Thymus (tissue), 14 donors: ENCODE results near the gene C10orf71. TPM values are rescaled to one million over a fixed set of nuclear protein-coding genes. Genes with fewer than 3 reads are reported as not detected.

Experiments
- DNase-seq, 9 donors: peaks; one replicate each; pipeline ENCODE4 v3.0.0-alpha.2; 2013; ENCODE audit warnings: low spot score in 9 of 9, low read depth in 6 of 9, missing footprints in 1 of 9
- H3K27ac ChIP-seq, 2 donors: one replicate each; pipeline ENCODE4 v1.5.1; 2013; ENCODE audit warnings: control low read depth in 1 of 2, low read depth in 1 of 2, low read length in 1 of 2, mild to moderate bottlenecking in 1 of 2, moderate library complexity in 1 of 2
- H3K27me3 ChIP-seq, 2 donors: one replicate each; pipeline ENCODE4 v1.5.1; 2013; ENCODE audit warnings: low read length in 1 of 2; ENCODE audit not compliant: control insufficient read depth in 2 of 2, insufficient read depth in 1 of 2
- H3K36me3 ChIP-seq, 2 donors: one replicate each; pipeline ENCODE4 v1.5.1; 2013; ENCODE audit warnings: low read length in 1 of 2, mild to moderate bottlenecking in 1 of 2, moderate library complexity in 1 of 2; ENCODE audit not compliant: control insufficient read depth in 2 of 2, insufficient read depth in 2 of 2
- H3K4me1 ChIP-seq, 2 donors: one replicate each; pipeline ENCODE4 v1.5.1; 2013; ENCODE audit warnings: low read length in 2 of 2; ENCODE audit not compliant: control insufficient read depth in 2 of 2, insufficient read depth in 2 of 2
- H3K4me3 ChIP-seq, 2 donors: one replicate each; pipeline ENCODE4 v1.5.1; 2013; ENCODE audit warnings: low read length in 2 of 2, control low read depth in 1 of 2, mild to moderate bottlenecking in 1 of 2
- H3K9me3 ChIP-seq, 2 donors: one replicate each; pipeline ENCODE4 v1.5.1; 2013; ENCODE audit warnings: low read length in 1 of 2, mild to moderate bottlenecking in 1 of 2; ENCODE audit not compliant: control insufficient read depth in 2 of 2, insufficient read depth in 1 of 2
- WGBS: extraction: QIAGEN DNeasy Blood & Tissue Kit; methylation state at CpG from one replicate; pipeline ENCODE4 v1.1.7; 2013; 5-methylcytosine and 5-hydroxymethylcytosine counted together
- long read RNA-seq, 10 donors: transcript quantifications; one replicate each; lab custom pipeline, GENCODE V29; 2026
- polyA plus RNA-seq: library from polyadenylated mRNA; stranded (reverse); fragments of 200-250 nt; gene quantifications from one replicate; pipeline ENCODE4 v1.2.3, GENCODE V29; 2013
- total RNA-seq: library from RNA; stranded (reverse); fragments of 120-200 nt; gene quantifications from one replicate; pipeline ENCODE4 v1.2.4, GENCODE V29; 2013
- donor health status: healthy.

C10orf71 gene, protein sequence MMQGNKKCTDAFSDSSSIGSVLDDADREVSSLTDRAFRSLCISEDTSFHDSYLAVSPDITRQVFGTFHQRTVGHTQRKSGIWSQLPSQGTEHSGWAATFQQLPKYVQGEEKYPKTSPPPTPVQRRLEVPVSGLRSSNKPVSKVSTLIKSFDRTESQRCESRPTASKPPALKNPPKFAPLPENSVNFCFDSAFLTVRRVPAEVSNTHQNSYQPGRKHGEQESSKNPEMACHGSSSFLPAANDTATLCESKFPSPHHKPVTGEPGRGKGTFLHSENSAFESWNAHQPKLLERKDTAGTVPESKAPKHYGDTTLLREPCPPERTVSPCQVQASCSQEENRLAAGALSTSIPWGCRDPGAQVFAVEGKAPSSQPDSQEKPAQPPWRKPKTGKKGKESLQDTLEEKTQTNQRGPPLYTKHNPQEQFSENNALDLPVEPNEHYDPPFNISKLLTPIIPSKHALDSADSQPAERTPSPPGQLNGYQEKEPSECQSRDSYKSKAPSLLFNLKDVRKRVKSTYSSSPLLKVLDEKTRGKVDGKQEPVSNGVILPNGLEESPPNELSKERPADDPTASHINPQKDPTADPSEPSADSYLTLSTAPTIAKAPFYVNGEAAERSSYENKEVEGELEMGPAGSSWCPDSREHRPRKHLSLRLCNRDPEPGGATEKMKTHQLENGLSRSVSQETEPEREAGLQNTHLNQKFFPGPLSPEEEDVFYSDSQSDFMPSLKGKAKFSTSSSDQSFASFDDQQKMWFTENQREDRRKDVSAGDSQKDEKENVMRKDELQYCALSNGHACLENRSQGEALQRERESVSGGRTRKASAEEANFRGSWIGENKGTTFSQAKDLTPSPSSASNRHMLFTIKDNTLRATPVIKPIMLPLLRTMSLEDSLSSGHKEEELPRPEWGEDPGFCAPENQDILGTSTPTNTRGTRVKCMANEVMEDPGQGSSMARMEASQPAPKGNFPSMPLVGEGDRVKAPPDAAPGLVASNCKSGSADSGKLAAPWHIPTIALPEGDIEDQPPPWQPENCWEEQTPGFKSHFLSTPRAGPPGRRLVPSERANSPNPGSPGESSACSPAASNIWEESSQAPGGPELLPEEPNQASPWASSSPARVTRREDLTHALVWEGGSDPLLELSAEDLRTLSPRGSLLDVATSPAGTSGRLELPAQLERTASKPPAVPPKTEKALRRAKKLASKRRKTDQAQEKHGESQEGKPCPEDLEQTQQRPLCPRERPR (N-terminal part only)
- 0.05 TPM for total RNA-seq
- 0.02 TPM for polyA plus RNA-seq
- long read RNA-seq, donor 1, result 0 reads
- long read RNA-seq, donor 2, result 0 reads
- long read RNA-seq, donor 3, result 0 reads
- long read RNA-seq, donor 4, result 0 reads
- long read RNA-seq, donor 5, result 0 reads
- long read RNA-seq, donor 6, result 0 reads
- long read RNA-seq, donor 7, result 0 reads
- long read RNA-seq, donor 8, result 0 reads
- long read RNA-seq, donor 9, result 0 reads
- long read RNA-seq, donor 10, result 0 reads

DNA sequence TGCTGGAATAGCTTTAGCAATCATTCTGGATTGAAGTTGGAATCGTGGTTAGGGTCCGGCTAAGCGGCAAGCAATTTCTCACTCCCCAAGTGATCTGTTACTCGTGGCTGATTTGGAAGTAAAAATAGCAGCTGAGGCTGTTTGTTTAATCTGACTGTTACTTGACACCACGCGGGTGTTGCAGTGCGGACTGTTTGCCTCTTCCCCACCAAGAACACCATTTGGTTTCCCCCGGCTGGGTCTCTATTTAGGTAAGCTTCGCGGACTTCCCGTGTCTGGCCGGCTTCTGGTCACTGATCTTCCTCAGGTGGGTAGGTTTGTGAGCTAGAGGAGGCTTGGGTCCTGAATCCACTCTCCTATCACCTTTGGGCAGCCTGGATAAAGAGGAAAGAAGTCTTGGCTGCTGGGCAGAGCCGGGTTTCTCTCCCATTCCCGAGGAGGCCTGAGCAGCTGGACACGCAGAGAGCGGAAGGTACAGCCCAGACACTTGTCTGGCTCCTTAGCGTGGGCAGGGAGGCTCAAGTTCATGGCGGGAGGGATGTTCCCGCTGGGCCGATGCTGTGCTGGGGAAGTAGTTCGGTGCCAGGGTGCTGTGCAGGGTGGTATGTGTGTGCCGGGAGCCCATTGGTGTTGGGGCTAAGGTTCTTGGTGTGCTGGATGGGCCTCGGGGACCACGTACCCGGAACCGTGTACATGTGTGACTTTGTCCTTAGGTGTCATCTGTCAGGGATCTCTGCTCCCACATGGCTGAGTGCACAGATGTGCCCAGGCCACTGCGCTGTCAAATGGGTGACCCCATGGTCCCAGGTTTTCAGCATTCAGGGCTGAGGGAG lies at the start of gene C10orf71:
Gene C10orf71, plus strand, starts transcription at position 188 of the 833 bp plus-strand sequence. CDS start 23,376 bp downstream, outside the sequence.
- no peaks in the 10 kb centered on the region for H3K4me1 ChIP-seq
- no peaks in the 10 kb centered on the region for H3K36me3 ChIP-seq
- WGBS, result 92% methylated on average over 27 of the region's 27 CpGs
- H3K9me3 ChIP-seq, result no peaks in the 10 kb centered on the region
- H3K27ac ChIP-seq, result no peak within 1 kb of the TSS
- no peak within 1 kb of the TSS for H3K4me3 ChIP-seq
- DNase-seq, result no peak
- H3K27me3 ChIP-seq, result no peaks in the 10 kb centered on the region

DNA sequence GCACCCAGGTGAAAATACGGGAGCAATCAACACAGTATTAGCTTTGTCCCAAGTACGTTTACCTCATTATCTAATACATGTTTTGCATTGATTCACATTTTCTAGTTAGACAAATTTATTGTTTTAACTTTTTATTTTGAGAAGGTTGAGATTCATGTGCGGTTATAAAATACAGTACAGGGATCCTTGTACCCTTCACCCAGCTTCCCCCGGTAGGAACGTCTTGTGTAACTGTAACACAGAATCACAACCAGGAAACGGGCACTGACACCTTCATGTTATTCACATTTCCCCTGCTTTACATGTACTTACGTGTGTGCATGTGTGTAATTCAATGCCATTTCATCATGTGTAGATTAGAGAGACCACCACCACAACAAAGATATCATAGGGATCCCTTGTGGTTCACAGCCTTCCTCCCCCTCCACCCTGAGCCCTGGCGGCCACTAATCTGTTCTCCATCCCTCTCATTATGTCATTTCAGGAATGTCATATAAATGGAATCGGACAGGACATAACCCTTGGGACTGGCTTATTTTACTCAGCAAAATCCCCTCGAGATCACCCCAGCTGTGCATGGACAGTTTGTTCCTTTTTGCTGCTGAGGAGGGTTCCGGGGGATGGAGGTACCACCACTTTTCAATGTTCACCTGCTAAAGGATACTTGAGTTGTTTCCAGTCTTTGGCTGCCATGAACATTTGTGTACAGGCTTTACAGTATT lies 46.5 kb upstream of the C10orf71 start:
- Histone ChIP-seq H3K4me1 (peaks cover 5 to 26% of the 10 kb centered on the region in 2 donors), H3K4me3 (no peak overlapping the region), H3K9me3 (no peaks in the 10 kb centered on the region), H3K27ac (no peak overlapping the region), H3K27me3 (no peaks in the 10 kb centered on the region), H3K36me3 (no peaks in the 10 kb centered on the region)
- no peak for DNase-seq
- WGBS, result 94% methylated on average over 11 of the region's 11 CpGs

GRCh38 chr10:49253340-49253906 lies 45.5 kb upstream of the C10orf71 start:
- Histone ChIP-seq H3K27me3 (no peaks in the 10 kb centered on the region), H3K27ac (peak overlapping the region in 1 of 2 donors; percentile 3), H3K4me1 (peaks cover 5 to 26% of the 10 kb centered on the region in 2 donors), H3K4me3 (no peak overlapping the region), H3K36me3 (no peaks in the 10 kb centered on the region), H3K9me3 (no peaks in the 10 kb centered on the region)
- 10% methylated on average over 2 of the region's 2 CpGs for WGBS
- DNase-seq, result peak in 8 of 9 donors; percentile 23 to 74 (median 47)

DNA sequence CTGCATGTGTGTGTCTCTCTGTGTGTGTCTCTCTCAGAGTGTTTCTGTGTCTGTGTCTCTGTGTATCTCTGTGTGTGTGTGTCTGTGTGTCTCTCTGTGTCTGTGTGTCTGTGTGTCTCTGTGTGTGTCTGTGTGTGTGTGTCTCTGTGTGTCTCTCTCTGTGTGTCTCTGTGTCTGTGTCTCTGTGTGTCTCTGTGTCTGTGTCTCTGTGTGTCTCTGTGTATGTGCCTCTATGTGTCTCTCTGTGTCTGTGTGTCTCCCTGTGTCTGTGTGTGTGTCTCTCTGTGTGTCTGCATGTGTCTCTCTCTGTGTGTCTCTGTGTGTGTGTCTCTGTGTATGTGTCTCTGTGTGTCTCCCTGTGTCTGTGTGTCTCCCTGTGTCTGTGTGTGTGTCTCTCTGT lies 44.8 kb upstream of the C10orf71 start:
- Histone ChIP-seq H3K27me3 (no peaks in the 10 kb centered on the region), H3K4me3 (no peak overlapping the region), H3K4me1 (peaks cover 5 to 26% of the 10 kb centered on the region in 2 donors), H3K36me3 (no peaks in the 10 kb centered on the region), H3K27ac (peak overlapping the region in 1 of 2 donors; percentile 72), H3K9me3 (no peaks in the 10 kb centered on the region)
- peak in 1 of 9 donors; percentile 8 for DNase-seq

GRCh38 chr10:49254556-49255318 lies 44.2 kb upstream of the C10orf71 start:
- no peaks in the 10 kb centered on the region for H3K9me3 ChIP-seq
- DNase-seq, result peak; percentile 40 to 84 (median 55)
- peaks cover 5 to 26% of the 10 kb centered on the region in 2 donors for H3K4me1 ChIP-seq
- no peak overlapping the region for H3K4me3 ChIP-seq
- no peaks in the 10 kb centered on the region for H3K36me3 ChIP-seq
- H3K27ac ChIP-seq, result peak overlapping the region in 1 of 2 donors; percentile 72
- WGBS, result 17% methylated on average over 14 of the region's 14 CpGs
- no peaks in the 10 kb centered on the region for H3K27me3 ChIP-seq

GRCh38 chr10:49255883-49256282 lies 43.1 kb upstream of the C10orf71 start:
- H3K27ac ChIP-seq, result no peak overlapping the region
- 91% methylated on average over 3 of the region's 3 CpGs for WGBS
- peaks cover 5 to 26% of the 10 kb centered on the region in 2 donors for H3K4me1 ChIP-seq
- no peaks in the 10 kb centered on the region for H3K9me3 ChIP-seq
- no peaks in the 10 kb centered on the region for H3K27me3 ChIP-seq
- no peak overlapping the region for H3K4me3 ChIP-seq
- H3K36me3 ChIP-seq, result no peaks in the 10 kb centered on the region
- DNase-seq, result no peak

DNA sequence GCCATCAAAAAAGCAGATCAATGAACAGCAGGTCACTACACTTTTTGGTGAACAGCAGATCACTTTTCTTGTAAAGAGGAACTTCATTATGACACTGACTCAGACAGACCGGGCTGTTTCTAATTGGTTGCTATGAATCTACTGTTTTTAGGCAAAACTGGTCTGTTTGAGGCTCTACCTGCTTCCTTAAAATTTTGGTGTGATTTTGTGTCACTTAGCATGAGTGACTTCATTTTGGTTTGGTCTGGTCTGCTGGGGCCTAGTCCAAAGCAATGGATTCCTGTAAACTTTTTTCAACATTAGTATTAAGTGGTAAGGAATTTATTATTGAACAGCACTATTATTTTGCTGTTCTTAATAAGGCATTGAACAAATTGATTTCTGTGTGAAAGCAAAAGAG lies 41.8 kb upstream of the C10orf71 start:
- Histone ChIP-seq H3K36me3 (no peaks in the 10 kb centered on the region), H3K27me3 (no peaks in the 10 kb centered on the region), H3K4me1 (peaks cover 5 to 26% of the 10 kb centered on the region in 2 donors), H3K27ac (no peak overlapping the region), H3K9me3 (no peaks in the 10 kb centered on the region), H3K4me3 (no peak overlapping the region)
- 14% methylated on average over 1 of the region's 1 CpG for WGBS
- no peak for DNase-seq
